Adrenal gland (tissue), 5 donors: ENCODE measurements around the gene RHNO1.

Experiments used
- POLR2A ChIP-seq, 2 donors: fragments of 450-650 bp; IDR thresholded peaks; one replicate each; pipeline ENCODE4 v1.6.1; 2017; ENCODE audit warnings: antibody characterized with exemption in 2 of 2, mild to moderate bottlenecking in 2 of 2, moderate library complexity in 1 of 2
- TF ChIP-seq, protein P1 (sequence below), 6 experiments: fragments of 450-650 bp in 4 of 6; fragments of 200-600 bp in 2 of 6; sonication (generic) in 1 of 6; IDR thresholded peaks; 1 replicate in 5 of 6; 2 replicates in 1 of 6; pipeline versions ENCODE4 v1.5.1 to v1.8.0; 2016 to 2021; ENCODE audit warnings: antibody characterized with exemption in 6 of 6, mild to moderate bottlenecking in 2 of 6, moderate library complexity in 1 of 6
- donor health status: DM: no; HTN: no; CAD: no.

DNA sequence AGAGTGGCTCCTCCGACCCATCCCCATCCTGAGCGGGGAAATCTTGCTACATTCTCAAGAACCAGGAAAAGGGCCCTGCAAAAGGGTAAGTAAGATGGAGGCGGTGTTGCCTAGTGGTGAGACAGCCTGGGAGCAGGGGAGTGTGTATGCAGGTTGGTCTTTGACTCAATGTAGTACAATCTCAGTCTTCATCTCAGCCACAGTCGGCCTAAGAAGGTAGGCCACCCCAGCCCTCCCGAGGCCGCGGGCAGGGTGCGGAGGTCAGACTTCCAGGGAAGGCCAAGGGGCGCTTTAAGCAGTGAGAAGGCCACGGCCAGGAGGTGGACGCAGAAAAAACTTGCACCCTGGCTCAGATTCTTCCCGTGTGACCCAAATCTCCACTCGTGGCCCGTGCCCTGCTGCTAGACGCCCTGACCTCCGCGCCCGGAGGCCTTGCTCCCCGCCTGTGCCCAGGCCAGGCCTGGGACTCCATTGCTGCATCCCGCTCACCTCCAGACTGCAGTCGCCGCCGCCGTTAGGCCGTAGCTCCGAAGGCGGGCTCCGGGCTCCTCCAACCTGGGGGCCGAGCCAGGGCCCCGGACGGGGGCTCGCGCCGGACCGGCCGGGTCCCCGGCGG is 484 bp upstream of the RHNO1 start:
- TF ChIP-seq POLR2A (IDR thresholded peaks at IDR 0.05), result no peak
- TF ChIP-seq, protein P1, sequence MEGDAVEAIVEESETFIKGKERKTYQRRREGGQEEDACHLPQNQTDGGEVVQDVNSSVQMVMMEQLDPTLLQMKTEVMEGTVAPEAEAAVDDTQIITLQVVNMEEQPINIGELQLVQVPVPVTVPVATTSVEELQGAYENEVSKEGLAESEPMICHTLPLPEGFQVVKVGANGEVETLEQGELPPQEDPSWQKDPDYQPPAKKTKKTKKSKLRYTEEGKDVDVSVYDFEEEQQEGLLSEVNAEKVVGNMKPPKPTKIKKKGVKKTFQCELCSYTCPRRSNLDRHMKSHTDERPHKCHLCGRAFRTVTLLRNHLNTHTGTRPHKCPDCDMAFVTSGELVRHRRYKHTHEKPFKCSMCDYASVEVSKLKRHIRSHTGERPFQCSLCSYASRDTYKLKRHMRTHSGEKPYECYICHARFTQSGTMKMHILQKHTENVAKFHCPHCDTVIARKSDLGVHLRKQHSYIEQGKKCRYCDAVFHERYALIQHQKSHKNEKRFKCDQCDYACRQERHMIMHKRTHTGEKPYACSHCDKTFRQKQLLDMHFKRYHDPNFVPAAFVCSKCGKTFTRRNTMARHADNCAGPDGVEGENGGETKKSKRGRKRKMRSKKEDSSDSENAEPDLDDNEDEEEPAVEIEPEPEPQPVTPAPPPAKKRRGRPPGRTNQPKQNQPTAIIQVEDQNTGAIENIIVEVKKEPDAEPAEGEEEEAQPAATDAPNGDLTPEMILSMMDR (IDR thresholded peaks at IDR 0.05), result no peak
